ENCODE results near the gene PDZD2.

The PDZD2 gene

DNA sequence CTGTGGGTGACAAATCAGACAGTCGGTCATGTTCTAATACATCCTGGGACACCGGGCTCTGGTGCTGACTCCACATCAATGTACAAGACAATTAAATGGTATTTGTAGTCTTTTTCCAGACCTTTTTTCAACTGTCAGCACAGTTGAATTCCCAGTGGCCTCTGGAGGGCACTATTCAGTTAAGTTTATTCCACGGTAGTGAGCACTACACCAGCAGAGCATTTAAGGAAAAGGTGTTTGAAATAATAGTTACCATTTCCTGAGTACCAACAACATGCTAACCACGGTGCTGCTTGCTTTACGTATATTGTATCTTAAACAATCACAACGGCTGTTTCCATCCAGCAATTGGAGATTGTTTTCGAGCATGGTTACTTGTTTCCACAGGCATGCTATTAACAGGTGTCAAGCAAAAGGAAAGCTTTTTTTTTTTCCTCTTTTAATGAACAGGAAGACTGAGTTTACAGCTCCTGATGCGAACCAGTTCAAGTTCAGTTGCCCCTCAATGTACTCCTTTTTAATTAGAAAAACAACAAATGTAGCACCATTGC lies 186.7 kb downstream of the PDZD2 start:
- peak; percentile 82 for DNase-seq (ENCODE audit: low spot score)

GRCh38 chr5:31827867-31828266 lies 188.9 kb downstream of the PDZD2 start:
- DNase-seq (ENCODE audit: low spot score): no peak

DNA sequence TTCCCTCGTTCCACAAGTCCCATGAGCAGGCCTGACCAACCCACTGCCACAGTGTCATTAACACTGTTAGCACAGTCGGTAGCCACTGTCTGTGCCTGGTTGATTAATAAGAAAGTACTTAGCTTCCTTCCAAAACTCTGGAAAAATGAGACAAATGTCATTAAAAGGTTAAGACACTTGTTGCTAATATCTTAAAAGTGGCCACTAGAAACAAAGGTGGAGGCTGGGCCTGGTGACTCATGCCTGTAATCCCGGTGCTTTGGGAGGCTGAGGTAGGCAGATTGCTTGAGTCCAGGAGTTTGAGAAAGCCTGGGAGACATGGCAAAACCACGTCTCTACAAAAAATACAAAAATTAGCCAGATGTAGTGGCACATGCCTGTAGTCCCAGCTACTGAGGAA lies 194.0 kb downstream of the PDZD2 start:
- DNase-seq (ENCODE audit: low spot score): no peak

DNA sequence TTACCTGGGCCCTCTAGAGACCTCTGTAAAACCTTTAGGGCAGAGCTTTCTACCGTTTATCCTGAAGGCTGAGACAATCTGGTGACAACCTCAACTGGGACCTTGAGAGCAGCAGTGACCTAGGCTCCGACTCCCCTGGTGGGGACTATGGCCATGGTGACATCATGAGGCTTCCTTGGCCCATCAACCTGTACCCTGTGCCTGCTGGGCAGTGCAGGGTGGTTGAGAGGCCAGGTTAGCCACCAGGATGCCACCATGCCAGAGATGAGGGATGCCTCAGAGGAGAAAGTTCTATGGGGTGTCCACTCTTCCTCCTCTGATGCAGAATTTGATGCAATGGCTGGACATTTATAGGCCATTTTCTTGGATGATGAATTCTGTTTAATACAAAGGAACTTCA lies 194.8 kb downstream of the PDZD2 start:
- no peak for DNase-seq (ENCODE audit: low spot score)

DNA sequence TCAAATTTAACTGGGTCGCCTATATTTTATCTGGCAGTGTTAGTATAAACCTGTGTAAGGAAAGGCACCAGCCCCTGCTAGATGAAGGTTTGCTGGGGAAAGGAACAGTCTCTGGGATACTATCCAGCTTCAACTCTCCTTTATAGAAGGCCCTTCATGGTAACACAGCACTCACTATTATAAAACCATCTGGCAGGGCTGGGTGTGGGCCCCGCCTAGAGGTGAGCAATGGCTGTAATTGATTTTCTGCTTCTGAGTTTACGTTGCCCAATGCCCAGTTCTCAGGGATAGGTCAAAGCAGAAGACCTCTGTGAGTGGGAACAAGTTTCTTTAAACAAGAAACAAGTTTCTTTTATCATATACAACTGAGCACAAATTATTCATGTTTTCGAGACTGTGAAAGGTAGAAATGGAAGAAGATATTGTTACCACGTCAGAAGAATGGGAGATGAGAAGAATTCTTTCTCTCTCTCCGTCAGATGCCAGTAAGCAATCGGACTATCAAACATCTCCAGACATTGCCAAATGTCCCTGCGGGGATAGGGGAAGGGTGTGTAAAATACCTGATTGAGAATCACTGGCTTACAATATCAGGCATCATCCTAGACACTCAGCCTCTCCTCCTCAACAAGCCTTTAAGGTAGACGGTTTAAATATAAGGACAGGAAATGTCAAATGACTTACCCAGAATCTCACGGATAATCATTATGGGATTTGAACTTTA lies 205.9 kb downstream of the PDZD2 start:
- DNase-seq (ENCODE audit: low spot score): no peak

GRCh38 chr5:31845361-31845760 lies 206.4 kb downstream of the PDZD2 start:
- no peak for DNase-seq (ENCODE audit: low spot score)

DNA sequence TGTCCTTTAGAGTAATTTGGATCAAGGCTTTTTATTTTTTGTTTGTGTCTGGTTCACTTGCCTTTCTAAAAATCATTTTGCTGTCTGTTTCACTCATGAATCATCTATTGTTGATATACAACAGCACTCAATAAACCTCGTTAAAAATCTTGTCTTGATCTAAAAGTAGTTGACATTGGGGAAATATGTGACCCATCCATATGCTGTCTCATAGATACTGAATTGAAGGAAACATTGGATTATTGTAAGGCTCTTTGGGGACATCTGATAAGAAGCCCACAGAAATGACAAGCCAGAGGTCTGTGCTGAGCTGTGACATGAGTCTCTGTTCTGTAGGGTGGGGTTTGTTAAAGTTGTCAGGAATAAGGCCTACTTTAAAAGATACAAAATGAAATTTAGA lies 208.0 kb downstream of the PDZD2 start:
- DNase-seq (ENCODE audit: low spot score): no peak

- no peak for DNase-seq (ENCODE audit: low spot score)
Measured at GRCh38 chr5:31847354-31847753, 208.4 kb downstream of the PDZD2 start.

GRCh38 chr5:31850981-31851689 lies 212.2 kb downstream of the PDZD2 start:
- no peak for DNase-seq (ENCODE audit: low spot score)

DNA sequence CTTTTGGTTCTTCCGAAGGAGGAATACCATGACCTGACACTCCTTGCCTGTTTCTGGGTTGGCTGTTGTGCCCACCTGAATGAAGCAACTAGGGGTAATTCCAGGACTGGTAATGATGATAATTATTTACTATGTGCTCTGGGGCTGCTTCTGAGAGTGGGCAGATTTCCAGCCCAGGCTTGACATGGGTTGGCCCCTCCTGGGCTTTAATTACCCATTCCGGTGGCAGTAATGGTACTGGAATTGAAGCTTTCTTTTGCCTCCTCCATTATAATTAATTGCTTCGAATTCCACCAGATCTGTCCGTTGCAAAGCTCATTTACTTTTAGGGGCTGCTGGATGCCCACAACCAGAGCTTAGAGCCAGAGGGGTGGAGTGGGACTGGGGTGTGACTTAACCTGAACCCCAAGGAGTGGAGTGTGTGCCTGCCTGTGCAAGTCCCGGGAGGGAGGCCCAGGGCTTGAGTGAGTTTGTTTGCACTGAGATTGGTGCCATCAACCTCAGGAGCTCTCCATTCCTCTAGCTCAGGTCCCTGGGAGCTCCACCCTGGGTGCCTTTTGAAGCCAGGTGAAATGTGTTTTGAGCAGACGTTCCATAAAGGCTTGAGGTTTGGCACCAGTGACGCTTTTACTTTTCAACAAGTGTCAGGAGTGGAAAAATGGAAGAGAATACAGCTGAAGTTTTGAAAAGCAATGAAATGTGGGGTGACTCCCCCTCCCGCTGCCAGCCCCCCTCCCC lies 214.6 kb downstream of the PDZD2 start:
- no peak for DNase-seq (ENCODE audit: low spot score)

DNA sequence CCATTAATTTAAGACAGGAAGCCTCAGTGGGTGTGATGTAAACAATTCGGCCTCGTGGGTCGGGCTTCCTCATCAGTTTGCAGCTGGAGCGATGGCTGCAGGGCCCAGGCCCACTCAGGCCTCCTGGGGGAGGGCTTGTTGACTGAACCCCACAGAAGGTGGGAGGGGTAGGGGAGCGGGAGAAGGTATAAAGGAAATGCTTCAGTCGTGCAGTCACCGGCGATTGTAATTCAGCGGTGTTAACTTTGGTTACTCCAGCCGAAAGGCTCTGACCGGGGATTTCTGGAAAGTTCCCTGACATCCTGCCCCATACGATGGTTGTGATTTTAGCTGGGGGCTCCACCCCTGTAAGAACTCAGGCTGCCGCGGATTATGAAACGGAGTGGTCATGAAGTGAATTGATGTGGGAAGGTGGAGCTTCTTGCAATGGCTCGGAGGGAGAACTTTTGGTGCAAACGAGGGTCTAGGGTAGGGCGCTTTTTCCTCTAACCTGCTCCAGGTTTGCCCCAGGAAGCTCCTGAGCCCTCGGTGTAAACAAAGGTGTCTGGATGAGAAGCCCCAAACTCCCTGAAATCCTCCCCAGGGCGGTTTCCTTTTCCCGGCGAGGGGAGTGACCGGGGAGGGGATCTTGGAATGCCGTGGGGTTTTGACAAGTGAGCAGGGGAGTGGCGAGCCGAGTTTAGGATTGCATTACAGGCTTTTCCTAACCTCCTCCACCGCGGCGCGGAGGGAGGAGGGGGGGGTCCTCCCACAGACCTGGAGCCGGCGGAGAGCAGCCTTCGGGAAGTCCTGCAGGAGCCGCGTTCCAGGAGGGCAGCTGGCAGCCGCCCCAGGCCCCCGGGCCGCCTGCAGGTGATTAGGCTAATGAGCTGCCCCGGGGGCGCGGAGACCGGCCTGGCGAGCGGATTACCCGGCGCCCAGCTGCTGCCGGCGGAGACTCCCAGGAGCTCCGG lies 215.5 kb downstream of the PDZD2 start:
- peak; percentile 31 for DNase-seq (ENCODE audit: low spot score)

DNA sequence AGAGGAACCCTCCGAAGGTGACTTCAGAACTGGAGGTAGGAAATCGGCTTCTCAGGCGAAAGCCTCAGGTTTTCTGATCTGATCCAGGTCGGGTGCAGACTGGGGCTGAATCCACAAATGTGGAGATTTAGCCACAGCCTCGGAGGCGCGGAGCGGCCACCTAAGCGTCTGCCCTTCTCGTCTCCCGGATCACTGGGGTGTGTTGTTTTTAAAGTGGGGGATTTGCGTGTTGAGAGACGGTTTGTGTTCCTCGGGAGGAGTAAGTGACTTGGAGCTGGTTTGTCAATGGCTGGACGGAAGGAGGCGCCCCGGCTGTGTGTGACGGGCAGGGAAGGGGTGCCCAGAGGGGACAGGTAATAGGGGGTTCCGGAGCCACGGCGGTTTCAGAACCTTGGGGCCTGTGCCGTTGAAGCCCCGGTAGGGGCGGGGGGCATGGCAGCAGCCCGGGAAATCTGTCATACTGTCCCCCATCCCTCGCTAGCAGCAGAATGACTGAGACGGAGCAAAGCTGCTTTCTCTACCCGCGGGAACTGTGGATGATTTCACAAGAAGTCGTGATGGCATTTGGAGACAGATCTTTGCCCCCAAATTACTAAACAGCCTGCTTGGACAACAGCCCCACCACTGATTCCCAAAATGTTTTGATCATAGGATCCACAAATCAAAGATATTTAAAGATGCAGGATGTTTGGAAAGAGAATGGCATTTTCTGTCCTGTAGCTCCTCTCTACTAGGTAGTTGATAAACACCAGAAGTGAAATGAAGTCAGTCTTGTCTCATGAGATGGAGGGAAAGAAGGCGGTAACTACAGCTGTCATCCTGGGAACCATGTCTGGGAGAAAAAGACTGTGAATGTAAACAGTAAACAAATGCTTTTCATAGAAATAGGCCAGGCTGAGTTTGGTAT lies 216.5 kb downstream of the PDZD2 start:
- DNase-seq (ENCODE audit: low spot score): peak; percentile 74

DNA sequence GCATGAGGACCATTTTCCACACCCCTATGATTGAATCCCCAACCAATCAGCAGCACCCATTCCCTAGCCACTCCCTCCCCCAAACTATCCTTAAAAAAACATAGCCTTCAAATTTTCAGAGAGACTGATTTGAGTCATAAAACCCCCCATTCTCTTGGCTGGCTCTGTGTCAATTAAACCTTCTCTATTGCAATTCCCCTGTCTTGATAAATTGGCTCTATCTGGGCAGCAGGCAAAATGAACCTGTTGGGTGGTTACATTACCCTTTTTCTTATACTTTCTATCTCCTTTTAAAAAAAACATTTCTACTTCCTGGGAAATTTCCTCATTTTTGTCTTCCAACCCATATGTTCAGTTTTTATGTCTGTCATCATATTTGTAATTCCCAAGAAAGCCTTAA lies 220.2 kb downstream of the PDZD2 start:
- DNase-seq (ENCODE audit: low spot score): no peak

- no peak for DNase-seq (ENCODE audit: low spot score)
Measured at GRCh38 chr5:31860278-31860677, 221.3 kb downstream of the PDZD2 start.

GRCh38 chr5:31860726-31861433 lies 221.9 kb downstream of the PDZD2 start:
- no peak for DNase-seq (ENCODE audit: low spot score)

GRCh38 chr5:31861601-31862000 lies 222.7 kb downstream of the PDZD2 start:
- DNase-seq (ENCODE audit: low spot score): no peak

GRCh38 chr5:31863991-31864411 lies 225.1 kb downstream of the PDZD2 start:
- peak; percentile 23 for DNase-seq (ENCODE audit: low spot score)

- no peak for DNase-seq (ENCODE audit: low spot score)
Measured at GRCh38 chr5:31866166-31866565, 227.2 kb downstream of the PDZD2 start.

- DNase-seq (ENCODE audit: low spot score): no peak
Measured at GRCh38 chr5:31867219-31867618, 228.3 kb downstream of the PDZD2 start.

DNA sequence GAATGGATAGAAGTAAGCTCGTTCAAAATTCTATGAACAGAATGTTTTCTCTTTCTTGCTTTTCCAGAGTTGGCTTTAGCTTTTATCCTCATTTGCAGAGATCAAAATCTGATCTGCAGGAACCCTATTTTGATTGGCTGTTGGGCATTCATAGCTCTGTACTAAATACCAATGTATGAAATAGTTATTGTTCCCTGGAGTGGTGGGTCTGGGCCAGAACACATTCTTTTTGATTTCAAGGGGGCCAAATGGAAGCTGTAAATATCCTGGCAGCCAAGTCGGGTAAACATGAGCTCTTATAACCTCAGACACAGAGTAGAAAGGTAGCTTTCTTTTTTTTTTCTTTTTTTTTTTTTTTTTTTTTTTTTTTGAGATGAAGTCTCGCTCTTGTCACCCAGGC lies 241.5 kb downstream of the PDZD2 start:
- DNase-seq (ENCODE audit: low spot score): no peak

Measured in pons (tissue), 1 donor.